Pancreas (tissue), 10 donors: ENCODE results near the gene CDC42BPB. TPM values are rescaled to one million over a fixed set of nuclear protein-coding genes. Genes with fewer than 3 reads are reported as not detected.

Experiments
- ATAC-seq, 4 donors: fragments of 200-7000 bp; cut with Tn5 transposase; one replicate each; pipeline versions ENCODE4 v1.8.0 to v1.9.1; 2020; ENCODE audit warnings: mild to moderate bottlenecking in 4 of 4, moderate library complexity in 4 of 4
- DNase-seq, 6 donors: peaks; one replicate each; pipeline ENCODE4 v3.0.0-alpha.2; 2020
- FAIRE-seq: peaks from 2 replicates; lab custom pipeline; 2012; peaks lifted over from hg19 to GRCh38; lab: Jason Lieb, UNC
- H3K27ac ChIP-seq, 4 donors: fragments of 200-600 bp; sonication (generic); 1 replicate in 3 of 4; 2 replicates in 1 of 4; pipeline versions ENCODE4 v1.5.0 to v1.8.0; 2020
- H3K27me3 ChIP-seq, 4 donors: fragments of 200-600 bp; one replicate each; pipeline ENCODE4 v1.8.0; 2021
- H3K36me3 ChIP-seq, 3 donors: fragments of 200-600 bp; sonication (generic) in 1 of 3; one replicate each; pipeline versions ENCODE4 v1.5.0 to v1.8.0; 2020 to 2021
- H3K4me1 ChIP-seq, 3 donors: fragments of 200-600 bp; one replicate each; pipeline ENCODE4 v1.8.0; 2021
- H3K4me3 ChIP-seq, 4 donors: fragments of 200-600 bp; sonication (generic) in 2 of 4; one replicate each; pipeline versions ENCODE4 v1.5.0 to v1.8.0; 2020 to 2021
- H3K9me3 ChIP-seq, 4 donors: fragments of 200-600 bp; one replicate each; pipeline ENCODE4 v1.8.0; 2021
- WGBS, 2 donors: extraction: QIAGEN DNeasy Blood & Tissue Kit; methylation state at CpG; one replicate each; pipeline ENCODE4 v1.1.7; 2013; 5-methylcytosine and 5-hydroxymethylcytosine counted together
- intact Hi-C, 3 donors: fragments of 100-400 bp; cut with DNase I; formaldehyde crosslinking; loops; one replicate each; pipeline versions ENCODE4 v1.11.1 to v1.14.2; 2022
- polyA plus RNA-seq, 2 donors: library from polyadenylated mRNA; stranded (reverse); fragments of 200-250 nt; gene quantifications; one replicate each; pipeline ENCODE4 v1.2.3, GENCODE V29; 2013
- total RNA-seq, 6 donors: library from RNA; stranded (reverse); fragmentation: NEBNext Ultra II Directional in 4 of 6; extraction: Animal tissue kit (Norgen Biotek cat#: 25700) in 4 of 6; gene quantifications; one replicate each; pipeline versions ENCODE4 v1.2.1 to v1.2.4, GENCODE V29; 2021 to 2023
- TF ChIP-seq, protein P1 (sequence below), 4 donors: fragments of 200-600 bp; sonication (generic) in 3 of 4; IDR thresholded peaks; one replicate each; pipeline versions ENCODE4 v1.5.0 to v1.8.0; 2021; ENCODE audit warnings: antibody characterized with exemption in 4 of 4
- donor health status: healthy with polysubstance abuse.
- donor health status: DM: no; HTN: no; CAD: no; lungs with moderate emphysema.
- donor health status: DM: no; HTN: no; CAD: no.
- donor health status: control.
- donor health status: control.
- donor health status: Bipolar disorder and iron deficiency.
- donor health status: DM: yes; HTN: yes; CAD: no.
- donor health status: DM: no; HTN: no; CAD: no.
- donor health status: DM: no; HTN: no; CAD: no.
- donor health status: DM: yes; HTN: yes; CAD: no.

The CDC42BPB gene
- total and polyA plus RNA-seq, 8 donors: 27.2 to 45.5 (median 32.7) TPM

DNA sequence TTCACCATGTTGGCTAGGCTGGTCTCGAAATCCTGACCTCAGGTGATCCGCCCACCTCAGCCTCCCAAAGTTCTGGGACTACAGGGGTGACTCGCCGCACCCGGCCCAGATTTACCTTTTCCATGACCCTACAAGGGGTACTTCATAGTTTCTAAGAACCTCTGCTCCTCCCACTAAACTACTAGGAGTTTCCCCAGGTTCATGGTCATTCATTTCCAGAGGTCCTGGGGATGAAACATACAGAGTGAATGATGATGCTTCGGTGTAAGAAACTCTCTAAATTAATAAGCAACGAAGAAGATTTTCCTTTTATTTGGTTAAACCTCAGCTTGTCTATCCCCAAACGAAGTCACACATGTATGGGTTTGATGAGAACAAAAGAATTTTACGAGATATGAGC lies 77.9 kb downstream of the CDC42BPB start:
- 95 to 97% methylated on average over 9 of the region's 9 CpGs for WGBS, 2 donors
- no peak overlapping the region for H3K4me3 ChIP-seq
- H3K27ac ChIP-seq: no peak overlapping the region
- no peaks in the 10 kb centered on the region for H3K4me1 ChIP-seq
- peaks cover 3 to 44% (median 10%) of the 10 kb centered on the region in 3 donors for H3K36me3 ChIP-seq
- DNase-seq: peak in 1 of 6 donors; percentile 9
- FAIRE-seq: no peak
- TF ChIP-seq, protein P1, sequence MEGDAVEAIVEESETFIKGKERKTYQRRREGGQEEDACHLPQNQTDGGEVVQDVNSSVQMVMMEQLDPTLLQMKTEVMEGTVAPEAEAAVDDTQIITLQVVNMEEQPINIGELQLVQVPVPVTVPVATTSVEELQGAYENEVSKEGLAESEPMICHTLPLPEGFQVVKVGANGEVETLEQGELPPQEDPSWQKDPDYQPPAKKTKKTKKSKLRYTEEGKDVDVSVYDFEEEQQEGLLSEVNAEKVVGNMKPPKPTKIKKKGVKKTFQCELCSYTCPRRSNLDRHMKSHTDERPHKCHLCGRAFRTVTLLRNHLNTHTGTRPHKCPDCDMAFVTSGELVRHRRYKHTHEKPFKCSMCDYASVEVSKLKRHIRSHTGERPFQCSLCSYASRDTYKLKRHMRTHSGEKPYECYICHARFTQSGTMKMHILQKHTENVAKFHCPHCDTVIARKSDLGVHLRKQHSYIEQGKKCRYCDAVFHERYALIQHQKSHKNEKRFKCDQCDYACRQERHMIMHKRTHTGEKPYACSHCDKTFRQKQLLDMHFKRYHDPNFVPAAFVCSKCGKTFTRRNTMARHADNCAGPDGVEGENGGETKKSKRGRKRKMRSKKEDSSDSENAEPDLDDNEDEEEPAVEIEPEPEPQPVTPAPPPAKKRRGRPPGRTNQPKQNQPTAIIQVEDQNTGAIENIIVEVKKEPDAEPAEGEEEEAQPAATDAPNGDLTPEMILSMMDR (IDR thresholded peaks at IDR 0.05): no peak
- H3K9me3 ChIP-seq: no peaks in the 10 kb centered on the region
- no peak for ATAC-seq
- intact Hi-C loops: no loop called here
- no peaks in the 10 kb centered on the region for H3K27me3 ChIP-seq

DNA sequence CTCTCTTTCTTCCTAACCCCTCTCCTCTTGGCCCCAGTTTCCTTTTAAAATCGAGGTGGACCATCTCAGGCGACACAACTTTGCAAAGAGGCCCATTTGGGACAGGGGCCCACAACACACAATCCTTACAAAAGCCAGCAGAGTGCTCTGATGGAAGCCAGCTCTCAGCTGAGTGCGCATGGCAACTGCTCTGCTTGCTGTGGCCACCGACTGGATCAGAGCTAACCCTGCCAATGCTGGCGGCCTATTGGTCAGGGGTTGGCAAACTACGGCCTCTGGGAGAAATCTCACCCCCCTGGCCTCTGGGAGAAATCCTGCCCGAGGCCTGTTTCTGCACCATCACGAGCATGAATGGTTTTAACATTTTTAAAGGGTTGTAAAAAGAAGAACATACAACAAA lies 79.9 kb downstream of the CDC42BPB start:
- ATAC-seq: no peak
- Histone ChIP-seq H3K4me1 (no peaks in the 10 kb centered on the region), H3K27ac (no peak overlapping the region), H3K4me3 (no peak overlapping the region), H3K9me3 (no peaks in the 10 kb centered on the region), H3K27me3 (no peaks in the 10 kb centered on the region), H3K36me3 (peaks cover 3 to 59% (median 7%) of the 10 kb centered on the region in 3 donors)
- TF ChIP-seq, protein P1 (IDR thresholded peaks at IDR 0.05): no peak
- no peak for FAIRE-seq
- 87 to 94% methylated on average over 8 of the region's 8 CpGs for WGBS, 2 donors
- DNase-seq: peak in 1 of 6 donors; percentile 29
- intact Hi-C loops: no loop called here

DNA sequence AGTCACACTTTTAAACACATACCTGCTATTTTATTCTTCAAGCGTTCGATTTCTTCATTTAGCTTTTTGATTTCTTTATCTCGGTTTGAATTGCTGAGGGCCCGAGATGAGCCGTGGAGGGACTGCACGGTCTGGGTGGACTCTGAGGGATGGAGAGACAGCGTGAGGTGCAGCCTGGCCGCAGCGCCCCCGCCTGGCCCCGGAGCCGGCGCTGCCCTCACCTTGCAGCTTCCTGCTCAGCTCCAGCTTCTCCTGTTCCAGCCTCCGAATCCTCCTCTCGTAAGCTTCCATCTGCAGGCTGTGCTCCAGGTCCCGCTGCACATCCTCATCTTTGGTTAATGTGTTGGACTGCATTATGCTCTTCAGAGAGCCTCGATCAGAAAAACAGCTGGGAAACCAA lies 81.7 kb downstream of the CDC42BPB start:
- H3K4me1 ChIP-seq: no peaks in the 10 kb centered on the region

DNA sequence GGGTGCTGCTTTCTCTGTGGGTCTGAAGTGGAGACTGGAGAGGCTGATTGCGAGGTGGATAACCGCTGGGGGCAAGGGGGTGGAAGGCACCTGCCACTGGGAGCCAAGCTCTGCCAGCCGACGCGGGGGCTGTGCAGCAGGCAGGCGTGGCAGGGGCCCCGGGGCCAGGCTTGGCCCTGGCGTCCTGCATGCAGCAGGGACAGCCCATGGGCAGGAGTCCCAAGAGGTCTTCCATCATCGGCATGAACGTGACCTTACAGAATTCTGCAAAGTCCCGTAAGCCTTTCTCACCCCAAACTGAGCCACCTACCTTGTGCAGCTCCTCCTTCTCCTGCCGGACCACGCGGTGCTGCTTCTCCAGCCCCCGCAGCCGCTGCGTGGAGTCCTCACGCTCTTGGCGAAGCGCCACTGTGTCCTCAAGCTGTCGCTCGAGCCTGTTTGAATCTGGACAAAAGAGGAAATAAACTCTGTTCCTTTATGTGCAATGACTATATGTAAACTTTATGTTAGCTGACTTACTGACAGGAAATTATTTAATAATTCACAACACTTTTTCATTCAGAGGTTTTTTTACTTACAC lies 83.6 kb downstream of the CDC42BPB start:
- TF ChIP-seq, protein P1 (IDR thresholded peaks at IDR 0.05): no peak
- H3K9me3 ChIP-seq: no peaks in the 10 kb centered on the region
- H3K27ac ChIP-seq: no peak overlapping the region
- ATAC-seq: no peak
- intact Hi-C loops: no loop called here
- no peak for FAIRE-seq
- H3K4me3 ChIP-seq: no peak overlapping the region
- H3K27me3 ChIP-seq: no peaks in the 10 kb centered on the region
- H3K36me3 ChIP-seq: peaks cover 7 to 84% (median 21%) of the 10 kb centered on the region in 3 donors
- peak in 1 of 6 donors; percentile 49 for DNase-seq
- WGBS, 2 donors: 79 to 82% methylated on average over 22 of the region's 22 CpGs
- no peaks in the 10 kb centered on the region for H3K4me1 ChIP-seq

More for the DNA sequence above, 81.7 kb downstream of the CDC42BPB start:
- no peaks in the 10 kb centered on the region for H3K27me3 ChIP-seq
- DNase-seq: peak in 1 of 6 donors; percentile 26
- intact Hi-C loops: no loop called here
- no peak for ATAC-seq
- H3K4me3 ChIP-seq: no peak overlapping the region
- TF ChIP-seq, protein P1 (IDR thresholded peaks at IDR 0.05): no peak
- no peak overlapping the region for H3K27ac ChIP-seq
- FAIRE-seq: no peak
- no peaks in the 10 kb centered on the region for H3K9me3 ChIP-seq
- WGBS, 2 donors: 93 to 95% methylated on average over 17 of the region's 17 CpGs
- H3K36me3 ChIP-seq: peaks cover 7 to 72% (median 12%) of the 10 kb centered on the region in 3 donors
